Sigmoid colon (tissue), 4 donors: Measurements from ENCODE around the gene RASGRF2.

Experiments used
- POLR2A ChIP-seq, 2 donors: fragments of 450-650 bp; IDR thresholded peaks; one replicate each; pipeline ENCODE4 v1.6.1; 2016; ENCODE audit warnings: antibody characterized with exemption in 2 of 2, mild to moderate bottlenecking in 2 of 2, moderate library complexity in 2 of 2
- POLR2AphosphoS5 ChIP-seq, 4 donors: sonication (generic); formaldehyde crosslinking; IDR thresholded peaks; one replicate each; pipeline ENCODE4 v1.6.1; 2017; ENCODE audit warnings: antibody characterized with exemption in 4 of 4
- TF ChIP-seq, protein P1 (sequence below), 4 experiments: fragments of 450-650 bp in 3 of 4; fragments of 200-600 bp in 1 of 4; IDR thresholded peaks; one replicate each; pipeline ENCODE4 v1.5.1; 2016 to 2019; ENCODE audit warnings: antibody characterized with exemption in 4 of 4, mild to moderate bottlenecking in 3 of 4, moderate library complexity in 2 of 4

DNA sequence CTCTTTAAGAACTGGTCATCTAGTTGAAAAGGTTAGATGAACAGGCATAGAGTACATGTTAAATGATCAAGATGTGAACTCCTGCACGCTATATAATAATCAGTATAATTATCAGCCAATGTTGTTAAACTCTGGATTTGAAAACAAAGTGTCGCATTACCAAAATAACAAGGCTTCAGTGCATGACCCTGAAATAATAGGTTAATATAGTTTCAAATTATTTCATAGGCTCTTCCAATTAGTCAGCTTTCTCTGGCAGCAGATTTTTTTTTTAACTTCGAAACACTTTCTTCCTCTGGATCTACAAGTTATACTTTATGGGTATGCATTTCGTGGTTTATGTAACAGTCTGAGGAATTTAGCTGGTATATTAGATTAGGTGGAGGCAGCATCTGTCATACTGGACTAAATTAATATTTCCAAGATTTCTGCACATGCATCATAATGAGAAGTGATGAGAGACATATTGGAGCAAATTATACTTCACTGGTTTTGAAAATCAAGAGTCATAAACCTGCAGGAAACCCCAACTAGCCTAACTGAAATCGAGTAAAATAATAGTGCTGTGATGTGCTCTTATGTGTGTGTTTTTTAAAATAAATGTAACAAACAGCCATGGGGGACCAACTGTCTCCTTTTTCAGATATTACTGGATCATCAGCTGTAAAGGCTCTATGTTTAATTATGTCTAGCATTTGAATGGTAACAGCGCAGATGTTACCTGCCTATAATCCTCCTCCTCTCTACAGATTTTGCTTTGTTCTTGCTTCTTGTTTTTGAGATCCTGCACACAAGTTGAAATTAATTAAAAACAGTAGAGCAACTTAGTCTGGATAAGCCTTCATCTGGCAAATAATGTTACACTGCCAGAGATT lies 187.1 kb downstream of the RASGRF2 start:
- TF ChIP-seq, protein P1, sequence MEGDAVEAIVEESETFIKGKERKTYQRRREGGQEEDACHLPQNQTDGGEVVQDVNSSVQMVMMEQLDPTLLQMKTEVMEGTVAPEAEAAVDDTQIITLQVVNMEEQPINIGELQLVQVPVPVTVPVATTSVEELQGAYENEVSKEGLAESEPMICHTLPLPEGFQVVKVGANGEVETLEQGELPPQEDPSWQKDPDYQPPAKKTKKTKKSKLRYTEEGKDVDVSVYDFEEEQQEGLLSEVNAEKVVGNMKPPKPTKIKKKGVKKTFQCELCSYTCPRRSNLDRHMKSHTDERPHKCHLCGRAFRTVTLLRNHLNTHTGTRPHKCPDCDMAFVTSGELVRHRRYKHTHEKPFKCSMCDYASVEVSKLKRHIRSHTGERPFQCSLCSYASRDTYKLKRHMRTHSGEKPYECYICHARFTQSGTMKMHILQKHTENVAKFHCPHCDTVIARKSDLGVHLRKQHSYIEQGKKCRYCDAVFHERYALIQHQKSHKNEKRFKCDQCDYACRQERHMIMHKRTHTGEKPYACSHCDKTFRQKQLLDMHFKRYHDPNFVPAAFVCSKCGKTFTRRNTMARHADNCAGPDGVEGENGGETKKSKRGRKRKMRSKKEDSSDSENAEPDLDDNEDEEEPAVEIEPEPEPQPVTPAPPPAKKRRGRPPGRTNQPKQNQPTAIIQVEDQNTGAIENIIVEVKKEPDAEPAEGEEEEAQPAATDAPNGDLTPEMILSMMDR (IDR thresholded peaks at IDR 0.05), result no peak
- no peak for TF ChIP-seq POLR2A (IDR thresholded peaks at IDR 0.05)
- no peak for TF ChIP-seq POLR2AphosphoS5 (IDR thresholded peaks at IDR 0.05)
